OCI-LY7 (cell line): ENCODE data around the gene PLCXD3.

Source experiments
- EZH2phosphoT487 ChIP-seq: fragments of 200-600 bp; sonication (generic); IDR thresholded peaks from 2 replicates; pipeline ENCODE4 v1.6.1; 2018; ENCODE audit warnings: low read depth, borderline replicate concordance, mild to moderate bottlenecking, mixed run types, antibody characterized with exemption, low read length, moderate library complexity, mixed read lengths
- TF ChIP-seq, protein P1 (sequence below): fragments of 200-600 bp; sonication (generic); conservative IDR thresholded peaks from 2 replicates; pipeline ENCODE4 v1.5.1; 2014; ENCODE audit warnings: mild to moderate bottlenecking, antibody characterized with exemption, low read length, moderate library complexity, mixed read lengths

GRCh38 chr5:41263335-41263734 lies 247.1 kb downstream of the PLCXD3 start:
- TF ChIP-seq, protein P1, sequence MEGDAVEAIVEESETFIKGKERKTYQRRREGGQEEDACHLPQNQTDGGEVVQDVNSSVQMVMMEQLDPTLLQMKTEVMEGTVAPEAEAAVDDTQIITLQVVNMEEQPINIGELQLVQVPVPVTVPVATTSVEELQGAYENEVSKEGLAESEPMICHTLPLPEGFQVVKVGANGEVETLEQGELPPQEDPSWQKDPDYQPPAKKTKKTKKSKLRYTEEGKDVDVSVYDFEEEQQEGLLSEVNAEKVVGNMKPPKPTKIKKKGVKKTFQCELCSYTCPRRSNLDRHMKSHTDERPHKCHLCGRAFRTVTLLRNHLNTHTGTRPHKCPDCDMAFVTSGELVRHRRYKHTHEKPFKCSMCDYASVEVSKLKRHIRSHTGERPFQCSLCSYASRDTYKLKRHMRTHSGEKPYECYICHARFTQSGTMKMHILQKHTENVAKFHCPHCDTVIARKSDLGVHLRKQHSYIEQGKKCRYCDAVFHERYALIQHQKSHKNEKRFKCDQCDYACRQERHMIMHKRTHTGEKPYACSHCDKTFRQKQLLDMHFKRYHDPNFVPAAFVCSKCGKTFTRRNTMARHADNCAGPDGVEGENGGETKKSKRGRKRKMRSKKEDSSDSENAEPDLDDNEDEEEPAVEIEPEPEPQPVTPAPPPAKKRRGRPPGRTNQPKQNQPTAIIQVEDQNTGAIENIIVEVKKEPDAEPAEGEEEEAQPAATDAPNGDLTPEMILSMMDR, result no peak
- TF ChIP-seq EZH2phosphoT487, result no peak
